ENCODE data around the gene C1RL. TPM values are rescaled to one million over a fixed set of nuclear protein-coding genes. Genes with fewer than 3 reads are reported as not detected.

C1RL gene
- total and polyA plus RNA-seq, 2 donors (not counting 1 experiment from before 2014, with no cell fraction given): 13.5 to 24.9 TPM

DNA sequence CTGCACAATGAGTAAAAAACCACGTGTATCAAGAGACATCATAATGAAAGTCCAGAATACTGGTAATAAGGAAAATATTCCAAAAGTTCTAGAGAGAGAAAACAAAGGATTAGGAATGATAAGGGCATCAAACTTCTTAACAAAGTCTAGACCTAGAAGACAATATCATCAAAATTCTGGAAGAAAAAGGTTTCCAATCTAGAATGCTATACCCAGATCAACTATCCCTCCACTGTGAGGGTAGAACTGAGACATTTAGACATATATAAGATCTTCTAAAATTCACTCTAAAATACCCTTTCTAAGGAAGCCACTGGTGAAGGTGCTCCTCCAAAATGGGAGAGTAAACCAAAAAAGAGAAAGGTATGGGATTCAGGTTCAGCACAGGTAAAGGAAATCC is 2.9 kb downstream of the C1RL start:
- CTCF ChIA-PET: interaction anchor here (3.6 kb wide), 1 partner anchor 181 kb away, joined by 27 read pairs; no protein-coding TSS in a partner anchor
- H3K4me3 Mint-ChIP-seq: no peak overlapping the region
- Histone ChIP-seq H3K27me3 (replicated peaks in 1 of 4; ENCODE audit: control extremely low read depth in 1 of 4, control insufficient read depth in 3 of 4, insufficient read depth in 4 of 4, low read length in 3 of 4) (no peaks in the 10 kb centered on the region), H3K4me3 (ENCODE audit: control extremely low read depth in 1 of 5, extremely low read depth in 1 of 5, insufficient read depth in 1 of 5, low read depth in 2 of 5, low read length in 4 of 5) (no peak overlapping the region), H3K79me2 (ENCODE audit: control insufficient read depth, insufficient read depth, low read length) (peaks cover 18% of the 10 kb centered on the region), H3K9me3 (ENCODE audit: control extremely low read depth in 1 of 3, control insufficient read depth in 2 of 3, insufficient read depth in 1 of 3, low read length in 2 of 3) (peaks cover 0 to 2% (median 0%) of the 10 kb centered on the region in 3 donors), H3K4me1 (ENCODE audit: control insufficient read depth in 2 of 2, insufficient read depth in 2 of 2, low read length in 2 of 2) (peaks cover 12 to 15% of the 10 kb centered on the region in 2 donors), H4K20me1 (ENCODE audit: control insufficient read depth, insufficient read depth, low read length, poor library complexity, severe bottlenecking) (no peaks in the 10 kb centered on the region), H3K4me2 (replicated peaks; ENCODE audit: low read depth, low read length, poor library complexity, severe bottlenecking) (no peak overlapping the region), H3K27ac (ENCODE audit: low read length in 2 of 2) (no peak overlapping the region), H3K36me3 (replicated peaks in 1 of 2; ENCODE audit: control extremely low read depth in 1 of 2, control insufficient read depth in 1 of 2, extremely low read depth in 1 of 2, insufficient read depth in 2 of 2, low read length in 1 of 2) (peaks cover 0 to 3% of the 10 kb centered on the region in 2 experiments), H3K9ac (ENCODE audit: low read length) (no peak overlapping the region), H2AFZ (ENCODE audit: insufficient read depth, low read depth, low read length, poor library complexity, severe bottlenecking) (no peak overlapping the region)
- no peak overlapping the region for H3K27ac Mint-ChIP-seq
- H3K4me1 Mint-ChIP-seq: peaks cover 24% of the 10 kb centered on the region
- no peak for TF ChIP-seq CTCF (IDR thresholded peaks at IDR 0.05)
- TF ChIP-seq EZH2 (IDR thresholded peaks at IDR 0.05; ENCODE audit: borderline replicate concordance, insufficient read depth, low read depth, low read length, poor library complexity, severe bottlenecking): no peak
- intact Hi-C loops (cut with micrococcal nuclease): no loop called here
- POLR2A ChIA-PET: no interaction called here
- no peak for ATAC-seq (ENCODE audit: low read depth)
- WGBS (ENCODE audit: insufficient coverage): no CpG with 5 or more reads among the region's 1 CpG
- DNase-seq: no peak
- H3K9me3 Mint-ChIP-seq (ENCODE audit: insufficient read depth): peaks cover 4% of the 10 kb centered on the region
- H3K27me3 Mint-ChIP-seq: no peaks in the 10 kb centered on the region

GRCh38 chr12:7103837-7104584 is 5.0 kb downstream of the C1RL start:
- H3K9me3 ChIP-seq (ENCODE audit: control extremely low read depth in 1 of 3, control insufficient read depth in 2 of 3, insufficient read depth in 1 of 3, low read length in 2 of 3): peaks cover 0 to 2% (median 0%) of the 10 kb centered on the region in 3 donors
- H2AFZ ChIP-seq (ENCODE audit: insufficient read depth, low read depth, low read length, poor library complexity, severe bottlenecking): no peak overlapping the region
- peaks cover 6 to 7% of the 10 kb centered on the region in 2 donors for H3K4me1 ChIP-seq (ENCODE audit: control insufficient read depth in 2 of 2, insufficient read depth in 2 of 2, low read length in 2 of 2)
- intact Hi-C loops (cut with micrococcal nuclease): no loop called here
- H3K4me3 Mint-ChIP-seq: no peak overlapping the region
- no peak overlapping the region for H3K4me3 ChIP-seq (ENCODE audit: control extremely low read depth in 1 of 5, extremely low read depth in 1 of 5, insufficient read depth in 1 of 5, low read depth in 2 of 5, low read length in 4 of 5)
- H3K9me3 Mint-ChIP-seq (ENCODE audit: insufficient read depth): peaks cover 4% of the 10 kb centered on the region
- no peak for TF ChIP-seq EZH2 (IDR thresholded peaks at IDR 0.05; ENCODE audit: borderline replicate concordance, insufficient read depth, low read depth, low read length, poor library complexity, severe bottlenecking)
- TF ChIP-seq CTCF (IDR thresholded peaks at IDR 0.05): no peak
- POLR2A ChIA-PET: no interaction called here
- peaks cover 1% of the 10 kb centered on the region for H3K79me2 ChIP-seq (ENCODE audit: control insufficient read depth, insufficient read depth, low read length)
- H3K27me3 ChIP-seq (replicated peaks in 1 of 4; ENCODE audit: control extremely low read depth in 1 of 4, control insufficient read depth in 3 of 4, insufficient read depth in 4 of 4, low read length in 3 of 4): no peaks in the 10 kb centered on the region
- H3K27ac ChIP-seq (ENCODE audit: low read length in 2 of 2): no peak overlapping the region
- peaks cover 0 to 7% of the 10 kb centered on the region in 2 experiments for H3K36me3 ChIP-seq (replicated peaks in 1 of 2; ENCODE audit: control extremely low read depth in 1 of 2, control insufficient read depth in 1 of 2, extremely low read depth in 1 of 2, insufficient read depth in 2 of 2, low read length in 1 of 2)
- no peak overlapping the region for H3K4me2 ChIP-seq (replicated peaks; ENCODE audit: low read depth, low read length, poor library complexity, severe bottlenecking)
- 96% methylated on average over 10 of the region's 14 CpGs for WGBS (ENCODE audit: insufficient coverage)
- H3K27me3 Mint-ChIP-seq: no peaks in the 10 kb centered on the region
- DNase-seq: no peak
- H4K20me1 ChIP-seq (ENCODE audit: control insufficient read depth, insufficient read depth, low read length, poor library complexity, severe bottlenecking): no peaks in the 10 kb centered on the region
- H3K4me1 Mint-ChIP-seq: peaks cover 18% of the 10 kb centered on the region
- ATAC-seq (ENCODE audit: low read depth): no peak
- H3K9ac ChIP-seq (ENCODE audit: low read length): no peak overlapping the region
- H3K27ac Mint-ChIP-seq: no peak overlapping the region
- CTCF ChIA-PET: interaction anchor here (1.9 kb wide), 1 partner anchor 9 kb away, joined by 13 read pairs; no protein-coding TSS in a partner anchor

Measured in B cell (primary cell).